COLO668 (cell line): ENCODE data around the gene PROM1.

Experiments used
- DNase-seq: peaks from one replicate; lab custom pipeline; 2025; ENCODE audit not compliant: unreplicated experiment; lab: John Stamatoyannopoulos, UW

Gene PROM1

DNA sequence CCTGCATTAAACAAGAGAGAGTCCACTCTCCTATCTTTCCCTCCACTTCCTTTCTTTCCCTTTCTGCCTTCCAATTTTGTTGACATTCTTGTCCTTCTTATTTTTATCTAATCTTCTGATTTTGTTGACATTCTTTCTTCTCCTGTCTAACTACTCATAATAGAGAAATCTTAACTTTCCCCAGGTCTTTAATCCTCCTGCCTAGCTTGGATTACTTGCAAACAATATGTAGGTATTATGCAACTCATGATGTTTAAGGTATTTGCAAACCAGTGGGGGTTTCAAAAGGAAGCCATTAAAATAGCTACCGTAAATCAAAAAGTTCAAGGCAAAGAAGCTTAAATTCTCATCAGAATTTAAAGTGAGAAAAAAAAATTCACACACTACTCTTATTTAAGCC, 53.9 kb downstream of the PROM1 start:
- DNase-seq, result no peak

DNA sequence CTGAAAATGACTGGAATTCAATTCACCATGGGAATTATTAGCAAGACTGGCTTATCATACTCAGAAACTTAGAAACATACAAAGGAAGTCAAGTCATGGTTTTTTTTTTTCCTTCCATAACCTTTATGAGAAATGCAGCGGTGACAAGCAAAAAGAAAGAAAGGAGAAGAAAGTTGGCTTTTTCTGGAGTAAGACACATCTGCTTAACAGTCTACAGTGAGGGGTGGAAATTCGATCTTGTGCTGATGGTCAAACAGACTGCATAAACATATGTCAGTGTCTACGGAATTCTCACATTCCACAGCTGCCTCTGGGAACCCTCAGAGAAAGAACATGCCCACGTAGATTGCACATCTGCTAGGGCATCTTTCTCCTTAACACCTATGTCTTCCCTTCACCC, 54.6 kb downstream of the PROM1 start:
- DNase-seq, result no peak

DNA sequence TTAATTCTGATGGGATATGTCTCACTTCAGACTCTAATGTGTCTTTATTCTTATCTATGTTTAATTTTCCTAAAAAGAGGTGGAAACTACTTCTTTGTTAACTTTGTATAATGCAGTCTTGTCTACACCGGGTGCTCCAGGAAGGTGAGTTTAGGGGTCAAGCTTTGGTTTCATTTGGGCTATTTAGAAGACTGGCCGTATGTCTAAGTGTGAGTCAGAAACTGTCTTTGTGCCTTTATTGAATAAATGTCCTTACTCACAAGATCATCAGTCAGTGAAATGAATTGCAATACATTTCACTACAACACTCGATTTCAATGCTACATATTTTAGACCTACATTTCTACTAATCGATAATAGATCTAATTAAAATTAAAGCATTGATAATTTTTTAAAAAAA, 56.2 kb downstream of the PROM1 start:
- no peak for DNase-seq

DNA sequence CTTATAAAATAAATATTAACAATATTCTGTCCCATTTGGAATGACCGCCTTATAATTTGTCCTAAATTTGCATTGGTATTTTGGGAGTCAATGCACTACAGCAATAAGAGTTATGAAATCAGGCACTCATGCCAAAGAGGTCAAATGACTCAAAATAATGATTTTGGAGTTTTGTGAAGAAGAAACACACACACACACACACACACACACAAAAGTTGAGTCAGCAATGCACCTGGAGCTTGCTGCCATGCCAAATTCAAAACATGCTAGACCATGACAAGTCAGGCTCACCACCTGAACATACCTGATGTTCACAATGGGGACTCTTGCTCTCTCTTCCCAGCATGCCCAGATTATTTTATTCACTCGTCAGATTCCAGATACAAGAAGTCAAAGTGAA, 56.7 kb downstream of the PROM1 start:
- no peak for DNase-seq

DNA sequence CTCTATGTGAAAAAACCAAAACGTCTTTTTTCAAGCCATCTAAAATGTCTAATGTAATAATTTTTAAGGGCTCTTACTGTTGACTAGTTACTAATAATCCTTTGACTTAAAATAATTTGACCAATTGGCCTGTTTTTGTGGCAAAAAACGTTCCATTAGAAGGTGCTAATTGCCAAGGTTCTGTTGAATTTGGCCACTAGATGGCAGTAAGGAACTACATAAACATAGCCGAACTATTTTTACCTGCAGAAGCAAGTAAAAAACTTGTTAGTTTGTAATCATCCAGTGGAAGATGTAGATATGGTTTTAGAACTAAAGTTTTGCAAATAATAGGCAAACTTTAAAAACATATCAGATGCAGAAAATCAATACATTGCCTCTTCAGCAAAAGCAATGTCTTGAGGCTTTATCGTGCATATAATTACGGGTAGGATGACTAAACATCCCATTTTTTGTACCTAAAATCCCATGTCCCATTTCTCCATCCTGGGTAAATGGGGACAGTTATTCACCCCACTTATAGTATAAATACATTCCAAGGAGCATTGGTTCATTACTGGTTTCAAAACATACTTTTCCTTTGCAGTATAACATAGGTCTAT, 57.6 kb downstream of the PROM1 start:
- peak; percentile 17 for DNase-seq

DNA sequence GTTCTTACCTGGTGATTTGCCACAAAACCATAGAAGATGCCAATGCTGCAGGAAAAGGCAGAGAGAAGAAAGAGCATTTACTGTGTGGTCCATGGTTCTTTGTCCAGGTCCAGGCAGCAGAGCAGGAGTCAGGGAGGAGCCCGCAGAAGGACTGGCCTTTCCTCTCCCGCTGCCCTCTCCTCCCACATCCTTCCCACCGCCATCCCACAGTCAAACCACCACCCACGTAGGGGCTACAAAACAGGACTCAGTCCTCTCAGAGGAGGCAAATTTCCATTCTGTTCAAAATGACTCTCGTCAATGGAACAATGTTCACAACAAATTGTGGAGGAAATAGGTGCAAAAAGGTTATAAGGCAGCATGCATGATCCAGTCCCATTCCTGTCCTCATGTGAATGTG, 58.6 kb downstream of the PROM1 start:
- no peak for DNase-seq

DNA sequence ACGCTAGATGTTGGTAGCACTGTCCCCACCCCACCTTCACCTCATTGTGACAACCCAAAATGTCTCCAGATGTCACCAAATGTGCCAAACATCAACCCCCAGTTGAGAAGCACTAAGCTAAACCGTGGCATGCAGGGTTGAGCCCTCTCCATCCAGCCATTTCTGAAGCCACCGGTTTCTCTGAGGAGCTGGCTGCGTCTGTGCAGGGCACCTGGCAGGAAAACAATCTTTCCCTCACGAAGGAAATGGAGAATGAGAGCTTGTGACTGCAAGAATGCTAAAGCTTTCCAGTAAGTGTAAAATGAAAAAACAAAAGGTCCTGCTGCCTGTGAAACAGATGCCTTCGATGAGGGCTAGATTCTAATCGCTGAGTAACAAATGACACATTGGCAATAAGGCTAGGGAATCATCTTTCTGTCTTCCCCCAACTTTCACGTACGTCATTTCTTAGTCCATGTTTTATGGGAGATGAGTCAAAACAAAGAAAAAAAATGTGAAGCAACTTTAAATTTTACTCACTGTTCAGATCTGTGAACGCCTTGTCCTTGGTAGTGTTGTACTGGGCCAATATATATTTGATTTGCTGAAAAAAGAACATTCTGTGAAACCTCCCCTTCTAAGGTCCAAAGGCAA, 59.9 kb downstream of the PROM1 start:
- no peak for DNase-seq

DNA sequence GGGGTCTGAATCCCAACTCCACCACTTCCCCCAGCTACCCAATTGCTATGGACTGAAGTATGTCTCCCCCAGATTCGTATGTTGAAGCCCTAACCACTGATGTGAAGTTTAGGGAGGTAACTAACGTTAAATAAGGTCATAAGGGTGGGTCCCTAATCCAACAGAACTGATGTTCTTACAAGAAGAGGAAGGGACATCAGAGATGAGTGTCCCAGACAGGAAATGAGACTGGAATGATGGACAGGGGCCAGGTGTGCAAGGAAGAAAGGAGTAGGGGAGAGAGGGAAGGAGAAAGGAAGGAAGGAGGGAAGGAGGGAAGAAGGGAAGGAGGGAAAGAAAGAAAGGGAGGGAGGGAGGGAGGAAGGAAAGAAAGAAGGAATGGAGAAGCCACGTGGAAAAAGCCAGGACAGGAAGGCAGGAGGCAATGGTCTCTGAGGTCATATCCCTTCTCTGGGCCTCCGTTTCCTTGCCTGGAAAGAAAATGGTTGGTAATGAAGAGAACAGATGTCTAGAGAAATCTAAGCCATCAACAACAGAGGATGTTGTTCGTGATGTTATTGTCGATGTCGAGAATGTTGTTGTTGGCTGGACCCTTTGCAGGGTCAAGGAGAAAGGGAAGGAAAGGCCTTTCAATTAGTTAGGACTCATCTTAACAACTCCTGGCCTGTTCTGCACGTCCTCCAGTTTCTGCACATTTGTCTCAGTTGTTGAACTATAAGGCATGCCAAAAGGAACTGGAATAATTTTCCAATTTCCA, 61.8 kb downstream of the PROM1 start:
- no peak for DNase-seq

DNA sequence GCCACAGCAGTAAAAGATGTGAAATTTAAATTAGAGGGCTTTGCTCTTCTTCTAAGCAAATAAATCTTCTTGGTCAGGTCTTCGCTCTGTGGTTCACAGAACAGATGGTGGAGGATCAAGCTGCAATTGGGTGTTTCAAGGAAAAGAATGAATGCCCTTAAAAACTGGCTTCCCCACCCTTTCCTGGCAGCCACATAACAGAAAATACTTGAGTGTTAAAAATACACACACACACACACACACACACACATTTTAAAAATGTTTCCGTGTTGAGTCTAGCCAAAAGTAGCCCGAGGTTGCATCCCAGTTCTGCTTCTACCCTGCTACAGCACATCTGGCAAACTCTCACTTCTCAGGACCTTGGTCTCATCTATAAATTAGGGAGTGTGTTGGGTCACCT, 64.2 kb downstream of the PROM1 start:
- DNase-seq, result no peak

DNA sequence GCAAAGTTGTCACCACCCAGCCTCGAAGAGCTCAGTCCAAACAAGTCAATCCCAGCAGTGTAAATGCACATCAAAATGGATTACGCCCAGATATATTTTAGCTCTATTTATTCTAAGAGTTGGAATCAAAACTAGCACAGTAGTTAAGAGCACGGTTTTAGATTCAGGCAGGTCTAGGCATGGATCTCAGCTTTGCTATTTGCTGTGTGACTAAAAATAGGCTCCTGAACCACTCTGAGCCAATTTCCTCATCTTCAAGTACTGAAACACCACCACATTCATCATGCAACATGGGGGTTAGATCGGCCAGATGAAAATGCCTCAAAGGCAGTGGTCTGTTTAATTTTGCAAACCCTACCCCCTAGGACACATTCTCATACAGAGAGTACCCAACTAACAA, 65.0 kb downstream of the PROM1 start:
- DNase-seq, result no peak

DNA sequence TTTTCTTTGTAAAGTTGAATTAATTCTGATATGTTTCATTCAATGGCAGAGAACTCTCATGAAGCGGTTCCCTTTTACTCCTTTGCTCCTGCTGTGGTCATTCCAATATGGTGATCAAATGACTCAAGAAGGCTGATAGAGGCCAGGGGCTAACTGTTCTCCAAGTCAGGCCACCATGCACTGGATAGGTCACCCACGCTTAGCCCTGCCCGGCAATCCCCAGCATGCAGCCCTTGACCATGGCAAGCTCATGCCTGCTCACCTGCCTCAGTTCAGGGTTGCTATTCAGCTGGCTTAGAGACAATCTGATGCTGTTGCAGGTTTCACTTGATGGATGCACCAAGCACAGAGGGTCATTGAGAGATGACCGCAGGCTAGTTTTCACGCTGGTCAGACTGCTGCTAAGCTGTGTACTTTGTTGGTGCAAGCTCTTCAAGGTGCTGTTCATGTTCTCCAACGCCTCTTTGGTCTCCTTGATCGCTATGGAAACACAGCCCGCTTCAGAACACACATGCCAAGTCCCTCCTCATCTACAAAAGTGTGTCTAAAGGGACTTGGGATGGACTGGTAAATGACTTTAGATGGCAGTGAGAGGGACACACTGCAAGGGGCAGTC, 65.7 kb downstream of the PROM1 start:
- no peak for DNase-seq

DNA sequence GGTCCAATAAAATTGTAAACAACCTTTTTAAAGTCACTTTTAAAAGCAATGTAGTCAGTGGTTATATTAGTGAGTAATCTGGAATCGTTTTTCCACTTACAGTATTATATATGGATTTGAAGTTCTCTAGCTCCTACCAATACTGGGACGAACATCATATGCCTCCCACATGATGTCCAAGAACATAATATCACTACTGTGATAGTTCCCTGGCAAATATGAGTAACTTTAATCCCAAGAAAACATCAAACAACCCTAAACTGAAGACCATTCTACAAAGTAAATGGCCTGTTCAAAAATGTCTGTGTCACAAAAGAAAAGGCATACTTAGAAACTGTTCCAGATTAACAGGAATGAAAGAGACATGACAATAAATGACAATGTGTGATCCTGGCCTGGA, 67.3 kb downstream of the PROM1 start:
- no peak for DNase-seq

DNA sequence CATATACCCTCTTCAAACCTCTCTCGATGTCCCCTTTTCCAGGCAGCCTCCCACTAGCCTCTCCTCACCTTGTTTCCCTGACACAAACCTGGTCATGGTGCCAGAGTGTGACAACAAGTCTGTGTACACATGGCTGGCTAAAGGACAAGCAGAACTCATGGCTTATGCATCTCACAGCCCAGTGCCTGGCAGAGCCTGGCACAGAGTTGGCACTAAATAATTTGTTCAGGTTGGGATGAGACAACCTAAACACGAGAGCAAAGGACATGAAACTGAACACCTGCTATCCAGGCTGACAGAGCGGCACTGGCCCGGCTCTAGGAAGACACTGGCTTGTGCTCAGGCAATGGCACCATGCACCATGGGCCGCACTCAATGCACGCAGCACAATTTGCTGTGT, 72.7 kb downstream of the PROM1 start:
- DNase-seq, result no peak

DNA sequence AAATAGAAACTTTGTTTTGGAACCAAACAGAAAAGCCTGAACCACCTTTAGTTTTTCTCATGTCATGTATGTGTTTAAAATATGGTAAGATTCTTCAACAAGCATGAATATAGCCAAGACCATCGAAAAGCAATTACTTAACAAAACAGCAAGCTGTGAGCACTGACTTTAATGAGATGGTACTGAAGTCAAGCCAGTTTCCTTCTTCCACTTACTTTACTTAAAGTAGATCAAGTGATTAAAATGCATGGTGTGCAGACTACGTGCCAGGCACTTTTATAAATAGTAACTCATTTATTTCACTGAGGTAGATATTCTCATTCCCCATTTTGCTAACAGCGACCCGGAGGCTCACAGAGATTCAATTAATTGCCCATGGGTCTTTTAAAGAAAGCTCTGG, 74.7 kb downstream of the PROM1 start:
- DNase-seq, result no peak

DNA sequence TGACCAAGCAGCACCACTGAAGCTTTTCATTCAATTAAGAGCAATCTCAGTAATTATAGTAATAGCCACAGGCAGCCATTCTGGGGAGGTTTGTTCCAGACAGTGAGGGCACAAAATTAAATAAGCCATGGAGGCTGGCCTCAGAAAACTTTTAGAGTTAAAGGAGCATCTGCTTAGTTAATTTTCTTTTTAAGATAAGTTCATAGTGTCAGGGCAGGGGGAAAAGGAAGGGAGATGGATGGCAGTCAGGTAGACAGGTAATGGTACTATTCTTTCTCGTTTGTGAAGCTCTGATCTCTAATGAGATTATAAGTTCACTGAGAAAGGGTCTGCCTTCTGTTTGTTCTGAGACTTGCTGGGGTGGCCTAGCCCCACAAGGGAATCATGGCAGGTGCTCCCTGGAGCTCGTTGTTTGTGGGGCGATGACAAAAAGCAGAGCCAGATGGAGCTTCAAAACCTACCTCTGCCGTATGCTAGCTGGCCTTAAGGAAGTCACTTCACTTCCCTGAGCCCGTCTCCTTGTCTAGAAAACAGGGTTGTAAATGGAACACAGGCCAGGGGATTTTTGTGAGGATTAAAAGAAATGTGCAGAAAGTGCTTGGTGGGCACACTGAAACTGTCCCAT, 76.2 kb downstream of the PROM1 start:
- no peak for DNase-seq

DNA sequence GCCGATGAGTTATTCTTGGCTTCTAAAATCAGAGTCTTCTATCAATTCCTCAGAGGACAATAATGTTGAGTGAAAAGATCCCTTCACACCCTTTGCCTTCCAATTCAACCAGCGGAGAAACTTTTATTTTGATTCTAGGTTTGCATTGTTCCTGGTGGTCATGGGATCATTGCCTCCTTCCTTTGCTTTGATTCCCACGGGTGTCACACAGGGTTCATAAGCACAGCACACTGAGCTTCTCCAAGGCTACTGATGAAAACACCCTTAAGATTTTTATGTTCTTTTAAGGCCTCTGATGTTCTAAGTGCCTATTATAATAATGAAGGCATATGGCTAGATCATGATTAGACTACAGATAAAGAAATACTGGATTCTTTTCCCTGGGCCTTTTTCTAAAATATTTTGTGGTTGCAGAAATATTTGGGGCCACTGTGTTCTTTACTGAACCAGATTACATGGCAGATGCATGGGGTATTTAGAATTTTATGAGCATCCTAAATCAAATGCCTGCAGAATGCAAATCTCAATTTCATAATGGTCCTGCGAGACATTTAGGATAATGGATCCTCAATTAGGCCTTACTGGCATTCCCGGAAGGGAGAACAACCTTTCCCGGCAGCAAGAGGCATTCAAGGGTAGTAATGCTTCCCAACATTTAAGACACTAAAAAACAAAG, 76.9 kb downstream of the PROM1 start:
- DNase-seq, result no peak

DNA sequence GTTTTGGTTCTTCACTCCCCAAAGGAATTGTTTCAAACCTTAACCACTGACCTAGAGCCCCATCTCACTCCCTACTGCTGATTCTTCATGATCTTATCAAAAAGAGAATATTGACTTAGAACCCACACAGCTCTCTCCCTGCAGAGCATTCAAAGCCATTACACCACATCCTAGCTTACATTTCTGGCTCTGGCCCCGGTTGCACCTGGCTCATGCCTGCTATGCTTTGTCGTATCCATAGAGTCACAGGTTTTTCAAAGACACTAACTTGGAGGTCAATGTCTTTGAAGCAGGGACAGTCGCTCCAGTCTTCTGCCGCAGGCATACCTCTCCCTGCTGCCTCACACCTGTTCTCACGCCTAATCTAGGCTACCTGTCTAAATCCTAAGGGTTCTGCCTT, 78.1 kb downstream of the PROM1 start:
- DNase-seq, result no peak

DNA sequence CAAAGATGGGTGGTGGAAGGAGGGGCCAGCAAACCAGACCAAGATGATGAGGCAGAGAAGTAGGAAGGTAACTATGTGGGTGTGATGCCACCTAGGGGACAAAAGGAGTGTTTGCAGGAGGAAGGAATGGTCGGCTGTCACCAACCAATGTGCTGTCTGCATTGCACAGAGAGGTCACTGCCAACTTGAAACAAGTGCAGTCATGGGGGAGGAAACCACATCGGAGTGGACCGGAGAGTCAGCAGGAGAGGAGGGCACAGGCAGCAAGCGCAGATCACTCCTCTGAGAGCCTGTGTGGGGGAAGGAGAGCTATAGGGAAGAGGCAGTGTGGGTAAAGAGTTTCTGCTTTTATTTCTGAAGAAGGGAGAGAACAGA, 82.4 kb downstream of the PROM1 start:
- DNase-seq, result peak; percentile 13

DNA sequence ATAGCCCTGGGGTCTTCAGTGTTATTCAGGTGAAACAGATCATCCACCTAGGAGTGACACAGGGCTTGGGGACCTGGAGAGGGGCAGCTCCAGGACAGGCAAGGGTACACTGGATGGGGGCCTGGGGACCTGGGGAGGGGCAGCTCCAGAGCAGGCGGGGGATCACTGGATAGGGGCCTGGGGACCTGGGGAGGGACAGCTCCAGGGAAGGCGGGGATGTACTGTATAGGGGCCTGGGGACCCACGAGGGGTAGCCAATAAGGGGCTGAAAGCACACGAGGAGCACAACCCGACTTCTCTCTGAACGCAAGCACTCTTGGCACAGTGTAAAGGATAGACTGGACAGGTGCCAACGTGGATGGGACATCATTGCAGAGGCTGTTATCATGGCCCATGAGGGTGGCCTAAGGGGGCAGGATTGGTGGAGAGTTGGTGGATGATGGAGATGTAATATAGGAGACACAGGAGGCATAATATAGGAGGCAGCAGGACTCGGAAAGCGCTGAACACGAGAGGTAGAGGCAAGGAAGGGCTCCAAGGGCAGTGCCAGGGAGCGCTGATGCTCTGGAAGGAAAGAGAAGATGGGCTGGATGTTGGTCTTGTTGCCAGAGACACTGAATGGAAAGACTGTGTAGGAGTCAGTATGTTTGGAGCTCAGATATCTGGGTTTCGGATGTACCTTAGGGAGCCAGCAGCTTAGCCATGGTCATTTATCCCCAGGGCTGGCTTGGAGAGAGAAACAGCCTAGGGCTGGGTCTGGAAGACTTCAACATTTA, 82.9 kb downstream of the PROM1 start:
- DNase-seq, result no peak

DNA sequence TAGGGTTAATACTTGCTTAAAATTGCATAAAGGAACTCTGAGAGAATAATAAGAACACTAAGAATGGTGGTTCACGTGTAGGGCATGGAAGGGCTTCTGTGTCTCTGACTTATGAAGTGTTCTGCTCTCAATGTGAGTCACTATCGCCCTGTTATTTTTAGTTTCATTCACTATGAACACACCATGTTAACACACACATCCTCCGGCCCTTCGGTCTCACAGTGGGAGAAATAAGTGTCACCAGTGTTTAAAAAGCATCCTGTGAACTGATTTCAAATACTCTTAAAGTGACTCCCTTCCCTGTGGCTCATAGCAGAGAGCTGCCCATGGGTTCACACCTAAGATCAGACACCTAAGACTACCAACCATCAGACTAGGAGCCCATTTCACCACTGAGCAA, 87.0 kb downstream of the PROM1 start:
- no peak for DNase-seq
